GM11168 (cell line): Measurements from ENCODE around the gene MAPRE3.

ENCODE experiments used
- in situ Hi-C: fragments of 300-500 bp; cut with MboI; formaldehyde crosslinking; loops from one replicate; pipeline ENCODE4 v1.12.0; 2022; ENCODE audit warnings: low sequenced_read_pairs; ENCODE audit not compliant: unreplicated experiment

MAPRE3 gene

GRCh38 chr2:26946841-26947784, 23.3 kb upstream of the MAPRE3 start:
- in situ Hi-C loops = no loop called here

DNA sequence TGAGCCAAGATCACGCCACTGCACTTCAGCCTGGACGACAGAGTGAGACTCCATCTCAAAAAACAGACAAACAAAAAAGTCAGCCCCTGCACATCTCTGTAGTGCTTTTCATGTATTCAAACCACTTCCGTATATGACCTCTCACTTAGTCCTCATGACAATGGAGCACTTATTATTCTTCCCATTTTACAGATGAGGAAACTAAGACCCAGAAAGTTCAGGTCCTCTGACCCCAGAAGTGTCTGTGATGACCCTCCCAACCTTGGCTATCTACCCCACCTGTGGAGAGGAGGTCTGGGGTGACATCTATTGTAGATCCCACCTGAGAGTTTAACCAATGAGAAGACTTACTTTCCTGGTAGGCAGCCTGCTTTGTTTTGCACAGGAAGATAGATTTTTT, 21.6 kb upstream of the MAPRE3 start:
- in situ Hi-C loops = no loop called here

- in situ Hi-C loops = no loop called here
Measured at GRCh38 chr2:26950246-26950645, 20.2 kb upstream of the MAPRE3 start.

- in situ Hi-C loops = no loop called here
Measured at GRCh38 chr2:26951236-26951635, 19.2 kb upstream of the MAPRE3 start.

GRCh38 chr2:26952374-26952773, 18.1 kb upstream of the MAPRE3 start:
- in situ Hi-C loops = no loop called here

- in situ Hi-C loops = no loop called here
Measured at GRCh38 chr2:26954135-26954534, 16.3 kb upstream of the MAPRE3 start.

GRCh38 chr2:26957041-26957440, 13.4 kb upstream of the MAPRE3 start:
- in situ Hi-C loops = no loop called here

- in situ Hi-C loops = no loop called here
Measured at GRCh38 chr2:26957534-26957933, 12.9 kb upstream of the MAPRE3 start.

- in situ Hi-C loops = no loop called here
Measured at GRCh38 chr2:26959331-26959730, 11.1 kb upstream of the MAPRE3 start.

DNA sequence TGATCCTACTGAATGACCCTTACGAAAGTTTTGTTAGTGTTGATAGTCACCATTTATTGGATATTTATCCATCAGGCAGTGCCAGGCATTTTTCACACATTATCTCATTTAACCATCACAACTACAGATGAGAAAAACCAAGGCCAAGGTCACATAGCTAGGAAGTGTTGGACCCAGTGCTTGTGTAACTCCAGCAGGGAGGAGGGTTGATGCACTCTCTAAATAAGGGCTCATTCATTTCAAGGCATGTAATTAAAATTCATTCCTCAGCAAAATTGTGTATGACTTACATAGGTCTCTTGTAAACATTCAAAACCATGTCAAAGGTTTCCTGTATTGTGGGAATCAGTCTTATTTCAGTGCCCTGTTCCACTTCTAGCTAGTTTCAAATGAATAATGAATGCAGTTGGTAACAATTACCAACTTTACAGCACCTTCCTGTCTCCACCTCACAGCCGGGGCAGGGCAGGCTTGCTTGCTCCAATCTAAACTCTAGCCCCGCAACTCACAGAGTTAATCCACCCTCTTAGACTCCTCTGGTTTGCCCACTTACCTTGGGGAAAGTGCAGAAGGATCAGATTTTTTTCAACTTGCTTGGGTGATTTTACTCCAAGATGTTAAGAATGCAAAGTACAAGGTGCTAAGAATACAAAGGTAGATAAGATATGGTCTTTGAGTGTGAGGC, 5.8 kb upstream of the MAPRE3 start:
- in situ Hi-C loops = loop anchor here (5.0 to 10.0 kb wide), 2 partner anchors 48 to 230 kb away; no protein-coding TSS in a partner anchor

DNA sequence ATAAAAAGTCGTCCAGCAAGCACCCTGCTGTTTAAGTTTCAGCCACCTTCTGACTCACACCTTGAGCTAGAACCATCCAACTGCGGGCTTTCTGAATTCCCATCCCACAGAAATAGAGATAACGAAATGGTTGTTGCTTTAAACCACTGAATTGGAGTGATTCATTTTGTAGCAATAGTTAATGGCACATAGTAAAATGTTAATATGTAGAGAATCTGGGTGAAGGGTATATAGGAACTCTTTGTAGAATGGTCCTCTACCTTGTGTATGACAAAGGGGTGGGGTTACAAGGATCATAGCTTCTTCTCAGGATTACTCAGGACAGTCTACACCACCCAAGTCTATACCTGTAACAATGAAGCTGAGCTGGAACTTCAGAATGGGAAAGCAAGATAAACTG, 2.4 kb upstream of the MAPRE3 start:
- in situ Hi-C loops = loop anchor here (5.0 to 10.0 kb wide), 2 partner anchors 44 to 227 kb away; no protein-coding TSS in a partner anchor

GRCh38 chr2:26969077-26969844, 1.2 kb upstream of the MAPRE3 start:
- in situ Hi-C loops = loop anchor here (5.0 to 10.0 kb wide), 2 partner anchors 43 to 226 kb away; no protein-coding TSS in a partner anchor

DNA sequence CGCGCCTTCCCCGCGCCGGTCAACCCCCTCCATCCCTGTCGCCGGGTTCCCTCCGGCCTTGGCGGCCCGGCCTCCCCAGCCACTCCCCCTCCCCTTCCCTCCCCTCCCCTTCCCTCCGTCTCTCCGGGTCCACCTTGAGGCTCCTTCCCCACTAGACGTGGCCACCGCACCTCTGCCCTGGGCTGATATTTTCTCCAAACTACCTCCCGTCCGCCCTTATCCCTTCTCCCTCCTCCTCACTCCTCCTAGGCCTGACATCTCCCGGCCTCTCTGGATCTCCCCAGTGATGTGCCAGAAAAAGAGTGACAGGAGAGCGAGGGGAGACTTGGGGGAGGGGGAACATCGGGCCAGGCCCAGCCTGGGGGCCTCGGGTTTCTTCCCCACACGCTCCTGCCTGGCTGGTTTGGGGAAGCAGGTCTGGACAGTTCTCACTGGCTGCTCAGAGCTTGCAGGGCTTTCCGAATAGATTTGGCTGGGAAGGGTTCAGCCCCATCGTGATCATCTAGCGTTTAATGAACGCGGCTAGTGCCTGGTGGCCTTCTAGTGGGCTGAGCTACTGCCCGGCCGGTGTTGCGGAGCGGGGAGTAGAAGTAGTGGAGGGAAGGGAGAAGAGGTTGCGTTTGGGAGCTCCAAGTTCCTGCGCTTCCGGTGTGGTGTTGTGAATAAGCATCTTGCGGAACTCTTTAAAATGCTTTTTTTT, 641 bp downstream of the MAPRE3 start:
- in situ Hi-C loops = no loop called here

DNA sequence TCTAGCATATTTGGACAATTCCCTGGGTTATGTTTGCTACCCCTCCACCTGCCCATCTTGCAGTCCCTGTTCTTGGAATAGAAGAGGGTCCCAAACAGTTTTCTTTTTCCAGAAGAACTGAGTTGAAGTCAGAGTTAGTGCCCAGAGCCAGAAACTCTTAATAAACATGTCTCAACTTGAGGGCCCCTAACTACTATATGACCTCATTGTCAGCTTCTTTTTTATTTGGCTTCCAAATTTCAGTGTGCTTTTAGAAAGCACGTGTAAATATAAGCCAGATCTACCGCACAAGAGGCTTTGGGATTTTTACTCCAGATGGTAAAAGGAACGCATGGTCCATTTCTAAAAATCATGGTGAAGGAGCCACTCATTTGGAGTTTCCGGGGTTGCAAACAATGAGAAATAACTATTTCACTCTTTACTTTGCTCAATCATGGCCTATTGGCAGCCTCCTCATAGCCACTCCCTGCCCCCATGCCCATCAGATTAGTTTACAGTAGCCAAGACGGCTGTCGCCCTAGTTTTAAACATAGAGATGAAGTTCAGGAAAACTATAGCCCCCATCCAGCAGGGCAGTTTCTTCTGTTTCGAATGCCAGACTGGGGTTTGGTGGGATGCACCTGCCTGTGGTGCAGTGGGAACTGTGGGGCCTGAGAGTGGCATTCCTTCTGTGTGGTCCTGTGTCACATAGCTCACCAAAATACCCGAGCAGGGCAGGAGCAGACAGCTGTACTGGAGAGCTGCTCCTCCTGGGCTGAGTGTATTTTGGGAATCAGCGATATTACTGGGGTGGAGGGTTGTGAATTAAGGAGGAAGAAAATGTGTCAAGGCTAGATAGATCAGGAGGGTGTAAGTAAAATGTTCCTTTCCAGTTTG, 1.7 kb downstream of the MAPRE3 start:
- in situ Hi-C loops = no loop called here

DNA sequence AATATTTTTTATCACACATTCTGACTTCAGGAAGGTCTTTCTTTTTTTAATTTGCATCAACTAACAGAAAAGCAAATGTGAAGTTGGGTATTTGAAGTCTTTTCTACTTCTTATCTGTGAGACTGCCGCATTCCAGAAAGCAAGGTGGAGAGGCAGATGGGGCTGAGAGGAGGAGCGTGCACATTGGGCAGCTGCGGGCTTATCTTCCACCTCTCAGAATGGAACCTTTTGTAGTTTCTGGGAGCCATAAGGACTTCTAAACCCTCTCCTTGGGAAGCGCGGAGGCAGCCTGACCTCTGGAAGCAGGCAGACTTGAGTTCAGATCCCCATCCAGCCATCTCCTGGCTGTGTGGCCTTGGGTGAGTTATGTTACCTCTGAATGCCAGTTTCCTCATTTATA, 3.9 kb downstream of the MAPRE3 start:
- in situ Hi-C loops = no loop called here

- in situ Hi-C loops = no loop called here
Measured at GRCh38 chr2:26975102-26975501, 4.7 kb downstream of the MAPRE3 start.

GRCh38 chr2:26975656-26976055, 5.2 kb downstream of the MAPRE3 start:
- in situ Hi-C loops = no loop called here

DNA sequence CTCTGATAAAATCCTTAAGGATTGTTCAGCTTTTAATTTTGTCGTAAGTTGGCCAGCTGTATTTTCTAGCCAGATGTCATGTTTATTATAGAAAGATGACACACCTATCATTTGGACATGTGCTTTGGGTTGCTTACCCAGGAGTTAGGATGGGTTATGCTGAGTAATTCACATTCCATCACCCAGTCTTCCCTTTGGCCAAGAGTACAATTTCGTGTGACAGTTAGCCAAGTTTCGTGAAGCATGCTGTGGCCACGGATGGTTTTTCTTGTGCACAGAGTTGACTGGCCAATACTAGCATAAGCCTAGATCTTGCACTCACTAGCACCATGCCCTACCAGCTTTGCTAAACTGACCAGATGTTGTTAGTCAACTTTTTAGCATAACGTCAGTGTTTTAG, 5.8 kb downstream of the MAPRE3 start:
- in situ Hi-C loops = no loop called here

GRCh38 chr2:26977012-26977411, 6.6 kb downstream of the MAPRE3 start:
- in situ Hi-C loops = no loop called here
